RWPE2 (cell line): ENCODE measurements around the gene GRAMD2B.
A peak's percentile ranks its signal among the peaks of the same experiment; 100 is the strongest.

Source experiments
- ATAC-seq: fragments of 200-7000 bp; cut with Tn5 transposase; 3 replicates; pipeline ENCODE4 v1.9.1; 2021; ENCODE audit warnings: low read depth
- DNase-seq: peaks from one replicate; pipeline ENCODE4 v3.0.0-alpha.2; 2020; ENCODE audit warnings: low spot score
- H3K27ac ChIP-seq: fragments of 450-650 bp; 2 replicates; pipeline ENCODE4 v1.5.1; 2017; ENCODE audit warnings: mild to moderate bottlenecking; ENCODE audit not compliant: poor library complexity, severe bottlenecking
- H3K27me3 ChIP-seq: fragments of 250-450 bp; sonication (Bioruptor Pico); 2 replicates; pipeline ENCODE4 v1.5.1; 2021; ENCODE audit warnings: mild to moderate bottlenecking, moderate library complexity; ENCODE audit not compliant: insufficient read depth, poor library complexity, severe bottlenecking
- H3K36me3 ChIP-seq: fragments of 250-450 bp; sonication (Bioruptor Pico); 2 replicates; pipeline ENCODE4 v1.5.1; 2020; ENCODE audit warnings: low read depth, mild to moderate bottlenecking, moderate library complexity
- H3K4me1 ChIP-seq: fragments of 250-450 bp; sonication (Bioruptor Pico); 2 replicates; pipeline ENCODE4 v1.5.1; 2021; ENCODE audit warnings: mild to moderate bottlenecking, moderate library complexity; ENCODE audit not compliant: insufficient read depth, poor library complexity, severe bottlenecking
- H3K4me3 ChIP-seq: fragments of 250-450 bp; sonication (Bioruptor Pico); 2 replicates; pipeline ENCODE4 v1.5.1; 2021; ENCODE audit warnings: mild to moderate bottlenecking, moderate library complexity; ENCODE audit not compliant: severe bottlenecking
- H3K9me3 ChIP-seq: fragments of 250-450 bp; sonication (Bioruptor Pico); 2 replicates; pipeline ENCODE4 v1.5.1; 2021; ENCODE audit warnings: mild to moderate bottlenecking, moderate library complexity; ENCODE audit not compliant: severe bottlenecking
- TF ChIP-seq, protein P1 (sequence below): fragments of 450-650 bp; IDR thresholded peaks from one replicate; pipeline ENCODE4 v1.5.1; 2017; ENCODE audit warnings: mild to moderate bottlenecking, moderate library complexity; ENCODE audit not compliant: poor library complexity, severe bottlenecking

The GRAMD2B gene

DNA sequence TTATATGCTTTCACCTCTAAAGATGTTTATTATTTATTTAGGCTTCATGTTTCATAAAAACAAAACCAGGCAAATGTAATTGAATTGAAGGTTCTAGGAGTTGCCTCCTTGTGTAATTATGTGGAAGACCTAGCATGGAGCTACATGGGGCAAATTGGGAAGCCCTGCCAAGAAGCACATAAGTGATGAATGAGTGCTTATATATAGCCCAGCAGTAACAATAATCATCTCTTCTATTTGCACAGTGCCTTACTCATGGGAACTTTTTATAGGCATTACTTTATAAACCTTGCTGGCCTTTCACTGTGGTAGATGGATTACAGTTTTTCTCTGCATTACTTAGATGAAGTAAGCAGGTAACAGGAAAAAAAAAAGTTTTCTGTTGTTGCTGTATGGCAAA lies 40.0 kb upstream of the GRAMD2B start:
- no peak for DNase-seq
- 0 out of 3 replicates have a peak, but pooled peaks have one; percentile 7 for ATAC-seq

DNA sequence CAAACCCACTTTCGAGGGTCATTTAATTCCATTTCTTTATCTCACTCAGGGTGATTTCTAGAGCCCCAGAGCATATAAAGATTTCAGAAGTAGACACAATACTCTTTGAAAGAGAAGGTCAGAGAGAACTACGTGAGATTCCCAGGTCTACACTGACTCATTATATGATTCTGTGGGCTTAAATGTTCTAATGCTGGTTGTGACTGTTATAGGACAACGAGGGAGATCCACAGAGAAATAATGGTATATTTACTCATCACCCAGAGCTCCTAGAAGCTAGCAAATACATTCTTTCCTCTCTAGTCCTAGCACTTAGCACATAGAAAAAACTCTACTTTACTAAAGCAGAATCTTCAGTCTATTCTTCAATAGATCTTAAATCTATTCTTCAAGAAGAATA lies 39.4 kb upstream of the GRAMD2B start:
- Histone ChIP-seq H3K9me3 (peaks cover 4% of the 10 kb centered on the region), H3K36me3 (no peaks in the 10 kb centered on the region), H3K27ac (no peak overlapping the region), H3K27me3 (no peaks in the 10 kb centered on the region), H3K4me3 (no peak overlapping the region), H3K4me1 (peaks cover 25% of the 10 kb centered on the region)
- ATAC-seq (no peak), DNase-seq (no peak)
- TF ChIP-seq, protein P1, sequence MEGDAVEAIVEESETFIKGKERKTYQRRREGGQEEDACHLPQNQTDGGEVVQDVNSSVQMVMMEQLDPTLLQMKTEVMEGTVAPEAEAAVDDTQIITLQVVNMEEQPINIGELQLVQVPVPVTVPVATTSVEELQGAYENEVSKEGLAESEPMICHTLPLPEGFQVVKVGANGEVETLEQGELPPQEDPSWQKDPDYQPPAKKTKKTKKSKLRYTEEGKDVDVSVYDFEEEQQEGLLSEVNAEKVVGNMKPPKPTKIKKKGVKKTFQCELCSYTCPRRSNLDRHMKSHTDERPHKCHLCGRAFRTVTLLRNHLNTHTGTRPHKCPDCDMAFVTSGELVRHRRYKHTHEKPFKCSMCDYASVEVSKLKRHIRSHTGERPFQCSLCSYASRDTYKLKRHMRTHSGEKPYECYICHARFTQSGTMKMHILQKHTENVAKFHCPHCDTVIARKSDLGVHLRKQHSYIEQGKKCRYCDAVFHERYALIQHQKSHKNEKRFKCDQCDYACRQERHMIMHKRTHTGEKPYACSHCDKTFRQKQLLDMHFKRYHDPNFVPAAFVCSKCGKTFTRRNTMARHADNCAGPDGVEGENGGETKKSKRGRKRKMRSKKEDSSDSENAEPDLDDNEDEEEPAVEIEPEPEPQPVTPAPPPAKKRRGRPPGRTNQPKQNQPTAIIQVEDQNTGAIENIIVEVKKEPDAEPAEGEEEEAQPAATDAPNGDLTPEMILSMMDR, result no peak

More for the DNA sequence above, 40.0 kb upstream of the GRAMD2B start:
- H3K27ac ChIP-seq, result no peak overlapping the region
- no peaks in the 10 kb centered on the region for H3K36me3 ChIP-seq
- peaks cover 4% of the 10 kb centered on the region for H3K9me3 ChIP-seq
- peaks cover 25% of the 10 kb centered on the region for H3K4me1 ChIP-seq
- H3K4me3 ChIP-seq, result no peak overlapping the region
- TF ChIP-seq, protein P1, result no peak
- no peaks in the 10 kb centered on the region for H3K27me3 ChIP-seq

DNA sequence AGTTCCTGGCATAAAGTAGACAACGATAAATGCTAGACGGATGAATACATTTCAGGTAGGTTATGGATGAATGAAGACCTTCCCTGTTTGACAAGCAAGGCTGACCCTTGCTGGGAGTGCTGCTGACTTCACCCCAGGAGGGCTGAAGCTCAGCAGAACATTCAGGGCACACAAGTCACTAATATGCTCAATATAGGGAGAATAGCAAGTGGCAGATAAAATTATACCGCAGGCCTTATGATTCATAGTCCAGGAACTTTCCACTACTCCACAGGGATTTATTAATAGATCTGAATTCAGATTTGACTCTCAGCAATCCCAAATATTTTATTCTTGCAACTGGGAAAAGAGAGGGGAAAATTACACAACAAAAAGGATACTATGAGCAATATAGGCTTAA lies 38.2 kb upstream of the GRAMD2B start:
- Histone ChIP-seq H3K4me3 (no peak overlapping the region), H3K9me3 (peaks cover 4% of the 10 kb centered on the region), H3K36me3 (no peaks in the 10 kb centered on the region), H3K4me1 (peaks cover 25% of the 10 kb centered on the region), H3K27ac (peak overlapping the region; percentile 61), H3K27me3 (no peaks in the 10 kb centered on the region)
- TF ChIP-seq, protein P1, result no peak
- DNase-seq (no peak), ATAC-seq (peak; percentile 95)

DNA sequence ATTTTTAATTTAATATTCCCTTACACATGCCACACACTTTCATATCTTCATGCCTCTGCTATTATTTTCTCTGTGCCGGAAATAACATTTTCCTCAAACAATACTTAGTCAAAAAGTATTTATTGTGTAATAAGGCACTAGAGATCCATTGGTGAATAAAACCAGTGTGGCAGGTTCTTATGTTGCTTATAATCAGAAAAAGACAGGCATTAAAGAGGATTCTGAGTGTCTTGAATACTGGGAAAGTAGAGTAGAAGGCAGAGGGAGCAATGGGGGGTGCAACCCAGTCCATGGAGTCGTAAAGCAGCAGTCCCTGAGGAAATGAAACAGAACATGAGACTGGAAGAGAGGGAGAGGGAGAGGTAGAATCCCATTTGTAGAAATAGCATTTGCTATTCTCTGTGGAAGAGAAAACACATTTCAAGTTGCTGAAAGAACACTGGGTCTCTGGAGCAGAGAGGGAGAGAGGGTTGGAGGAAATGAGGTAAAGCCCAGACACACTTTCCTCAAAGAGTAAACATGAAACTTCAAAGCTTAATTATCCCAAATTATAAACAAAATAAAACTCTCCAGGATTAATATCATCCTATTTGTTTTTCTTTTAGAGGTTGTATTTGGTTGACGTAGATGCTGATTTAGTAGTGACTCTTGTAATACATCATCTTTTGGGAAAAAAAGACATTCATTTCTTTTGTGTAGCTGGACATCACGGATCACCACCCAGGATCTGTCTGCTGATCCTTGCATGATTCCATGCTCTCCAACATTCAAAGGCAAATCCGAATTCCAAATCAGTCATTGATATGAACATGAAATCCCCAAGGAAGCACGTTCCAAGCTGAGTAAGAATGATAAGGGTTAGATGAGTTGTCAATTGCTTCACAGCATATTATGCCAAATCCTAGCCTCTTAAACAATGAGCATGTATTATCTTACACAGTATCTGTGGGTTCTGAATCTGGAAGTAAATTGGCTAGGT lies 37.4 kb upstream of the GRAMD2B start:
- Histone ChIP-seq H3K4me3 (no peak overlapping the region), H3K4me1 (peaks cover 25% of the 10 kb centered on the region), H3K27me3 (no peaks in the 10 kb centered on the region), H3K27ac (peak overlapping the region; percentile 61), H3K9me3 (peaks cover 4% of the 10 kb centered on the region), H3K36me3 (no peaks in the 10 kb centered on the region)
- TF ChIP-seq, protein P1, result no peak
- DNase-seq (no peak), ATAC-seq (peak; percentile 43; the same call in 2 of the 3 replicates)

DNA sequence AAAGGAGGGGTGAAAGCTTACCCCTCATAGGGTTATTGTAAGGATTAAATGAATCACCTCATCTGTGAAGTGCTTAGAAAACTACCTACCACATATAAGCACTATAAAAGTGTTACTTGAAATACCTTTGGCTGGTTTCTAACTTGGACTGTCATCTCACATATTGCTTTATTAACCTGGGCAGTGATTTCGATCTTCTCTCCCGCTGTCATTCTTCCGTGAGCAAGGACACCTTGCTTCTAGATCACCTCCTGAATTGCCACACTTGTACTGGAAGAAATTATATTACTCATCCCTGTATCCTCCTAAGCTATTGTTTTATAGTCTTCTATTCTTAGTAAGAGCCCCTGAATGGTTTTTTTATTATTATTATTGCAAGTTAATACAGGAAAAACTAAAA lies 34.0 kb upstream of the GRAMD2B start:
- H3K36me3 ChIP-seq, result no peaks in the 10 kb centered on the region
- TF ChIP-seq, protein P1, result no peak
- ATAC-seq, result no peak

More for the DNA sequence above, 34.0 kb upstream of the GRAMD2B start:
- no peak overlapping the region for H3K4me3 ChIP-seq
- no peak for DNase-seq
- peaks cover 25% of the 10 kb centered on the region for H3K4me1 ChIP-seq
- no peaks in the 10 kb centered on the region for H3K27me3 ChIP-seq
- H3K9me3 ChIP-seq, result no peaks in the 10 kb centered on the region
- no peak overlapping the region for H3K27ac ChIP-seq
